Upper lobe of left lung (tissue), 6 donors: ENCODE results near the gene NR4A2. TPM values are rescaled to one million over a fixed set of nuclear protein-coding genes. Genes with fewer than 3 reads are reported as not detected.
A peak's percentile ranks its signal among the peaks of the same experiment; 100 is the strongest.
"Not testable (repeated sequence)": the region's sequence is repeated elsewhere in the genome, so short reads cannot be mapped to it uniquely, and the experiment has no call there.

Experiments
- ATAC-seq, 2 donors: fragments of 200-7000 bp; cut with Tn5 transposase; one replicate each; pipeline ENCODE4 v1.9.1; 2022; ENCODE audit warnings: mild to moderate bottlenecking in 2 of 2, moderate library complexity in 2 of 2; ENCODE audit not compliant: low FRiP score in 2 of 2
- DNase-seq, 2 donors: peaks; one replicate each; pipeline ENCODE4 v3.0.0-alpha.2; 2019 to 2020
- H3K27ac ChIP-seq, 4 donors: fragments of 200-600 bp; sonication (generic); one replicate each; pipeline ENCODE4 v1.5.1; 2016 to 2019
- H3K27me3 ChIP-seq, 4 donors: fragments of 200-600 bp; sonication (generic); one replicate each; pipeline ENCODE4 v1.5.1; 2017 to 2019
- H3K36me3 ChIP-seq, 4 donors: fragments of 200-600 bp; sonication (generic); one replicate each; pipeline ENCODE4 v1.5.1; 2016 to 2019
- H3K4me1 ChIP-seq, 4 donors: fragments of 200-600 bp; sonication (generic); one replicate each; pipeline ENCODE4 v1.5.1; 2018 to 2019
- H3K4me3 ChIP-seq, 4 donors: fragments of 200-600 bp; sonication (generic); one replicate each; pipeline ENCODE4 v1.5.1; 2017 to 2019; ENCODE audit warnings: mild to moderate bottlenecking in 2 of 4, moderate library complexity in 1 of 4
- H3K9me3 ChIP-seq, 4 donors: fragments of 200-600 bp; sonication (generic); one replicate each; pipeline ENCODE4 v1.5.1; 2018 to 2019
- EP300 ChIP-seq, 4 donors: sonication (generic); formaldehyde crosslinking; IDR thresholded peaks; one replicate each; pipeline ENCODE4 v1.5.1; 2017; ENCODE audit warnings: antibody characterized with exemption in 4 of 4, control low read depth in 2 of 4
- POLR2A ChIP-seq, 4 donors: fragments of 450-650 bp; IDR thresholded peaks; one replicate each; pipeline ENCODE4 v1.5.1; 2016 to 2017; ENCODE audit warnings: antibody characterized with exemption in 4 of 4, mild to moderate bottlenecking in 2 of 4
- POLR2AphosphoS5 ChIP-seq, 2 donors: sonication (generic); formaldehyde crosslinking; IDR thresholded peaks; one replicate each; pipeline ENCODE4 v1.5.1; 2017; ENCODE audit warnings: antibody characterized with exemption in 2 of 2
- WGBS, 2 donors: methylation state at CpG; one replicate each; pipeline ENCODE4 v1.1.5; 2017 to 2018; 5-methylcytosine and 5-hydroxymethylcytosine counted together
- total RNA-seq, 6 donors: library from RNA; depleted of rRNA in 4 of 6; stranded (reverse); fragments of >200 nt in 4 of 6; gene quantifications; one replicate each; pipeline versions ENCODE4 v1.1.0 to v1.2.1, GENCODE V29; 2016 to 2021
- TF ChIP-seq, protein P1 (sequence below), 6 experiments: fragments of 450-650 bp in 4 of 6; fragments of 200-600 bp in 2 of 6; sonication (generic) in 2 of 6; IDR thresholded peaks; one replicate each; pipeline ENCODE4 v1.5.1; 2016 to 2019; ENCODE audit warnings: antibody characterized with exemption in 6 of 6
- donor health status: DM: no; HTN: no; CAD: no; lungs with moderate emphysema.
- donor health status: DM: no; HTN: yes; CAD: no; lungs with severe emphysema.

Gene NR4A2
- total RNA-seq, 6 donors from 2014 or later, result 3.0 to 12.6 (median 8.9) TPM

DNA sequence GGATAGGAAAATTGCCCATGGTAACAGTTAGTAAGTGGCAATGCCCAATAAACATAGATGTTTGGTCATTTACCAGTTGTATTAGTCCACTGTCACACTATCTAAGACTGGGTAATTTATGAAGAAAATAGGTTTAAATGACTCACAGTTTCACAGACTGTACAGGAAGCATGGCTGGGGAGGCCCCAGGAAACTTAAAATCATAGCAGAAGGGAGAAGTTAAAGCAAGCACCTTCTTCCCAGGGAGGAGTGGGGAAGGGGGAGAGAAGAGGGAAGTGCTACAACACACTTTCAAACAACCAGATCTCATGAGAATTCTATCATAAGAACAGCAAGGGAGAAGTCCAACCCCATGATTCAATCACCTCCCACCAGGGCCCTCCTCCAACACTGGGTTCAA lies 23.4 kb downstream of the NR4A2 start:
- no peak for DNase-seq
- no peaks in the 10 kb centered on the region for H3K36me3 ChIP-seq
- no peak overlapping the region for H3K27ac ChIP-seq
- no peaks in the 10 kb centered on the region for H3K4me1 ChIP-seq
- ATAC-seq, result no peak
- TF ChIP-seq EP300 (IDR thresholded peaks at IDR 0.05), result no peak
- TF ChIP-seq, protein P1, sequence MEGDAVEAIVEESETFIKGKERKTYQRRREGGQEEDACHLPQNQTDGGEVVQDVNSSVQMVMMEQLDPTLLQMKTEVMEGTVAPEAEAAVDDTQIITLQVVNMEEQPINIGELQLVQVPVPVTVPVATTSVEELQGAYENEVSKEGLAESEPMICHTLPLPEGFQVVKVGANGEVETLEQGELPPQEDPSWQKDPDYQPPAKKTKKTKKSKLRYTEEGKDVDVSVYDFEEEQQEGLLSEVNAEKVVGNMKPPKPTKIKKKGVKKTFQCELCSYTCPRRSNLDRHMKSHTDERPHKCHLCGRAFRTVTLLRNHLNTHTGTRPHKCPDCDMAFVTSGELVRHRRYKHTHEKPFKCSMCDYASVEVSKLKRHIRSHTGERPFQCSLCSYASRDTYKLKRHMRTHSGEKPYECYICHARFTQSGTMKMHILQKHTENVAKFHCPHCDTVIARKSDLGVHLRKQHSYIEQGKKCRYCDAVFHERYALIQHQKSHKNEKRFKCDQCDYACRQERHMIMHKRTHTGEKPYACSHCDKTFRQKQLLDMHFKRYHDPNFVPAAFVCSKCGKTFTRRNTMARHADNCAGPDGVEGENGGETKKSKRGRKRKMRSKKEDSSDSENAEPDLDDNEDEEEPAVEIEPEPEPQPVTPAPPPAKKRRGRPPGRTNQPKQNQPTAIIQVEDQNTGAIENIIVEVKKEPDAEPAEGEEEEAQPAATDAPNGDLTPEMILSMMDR (IDR thresholded peaks at IDR 0.05), result no peak
- no peak for TF ChIP-seq POLR2AphosphoS5 (IDR thresholded peaks at IDR 0.05)
- no peak for TF ChIP-seq POLR2A (IDR thresholded peaks at IDR 0.05)
- H3K4me3 ChIP-seq, result no peak overlapping the region
- H3K9me3 ChIP-seq, result no peaks in the 10 kb centered on the region
- no peaks in the 10 kb centered on the region for H3K27me3 ChIP-seq

DNA sequence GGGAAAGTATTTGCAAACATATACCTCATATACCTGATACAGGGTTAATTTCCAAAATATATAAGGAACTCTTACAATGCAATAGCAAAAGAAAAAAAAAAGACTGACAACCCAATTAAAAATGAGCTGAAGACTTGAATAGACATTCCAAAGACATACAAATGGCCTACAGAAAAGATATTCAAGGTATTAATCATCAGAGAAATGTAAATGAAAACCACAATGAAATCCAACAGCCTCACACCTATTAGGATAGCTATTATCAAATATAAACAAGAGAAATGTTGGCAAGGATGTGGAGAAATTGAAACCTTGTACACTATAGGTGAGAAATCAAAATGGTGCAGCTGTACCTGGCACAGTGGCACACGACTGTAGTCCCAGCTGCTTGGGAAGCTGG lies 25.7 kb downstream of the NR4A2 start:
- no peak overlapping the region for H3K4me3 ChIP-seq
- no peaks in the 10 kb centered on the region for H3K27me3 ChIP-seq
- ATAC-seq (no peak), DNase-seq (no peak)
- no peaks in the 10 kb centered on the region for H3K4me1 ChIP-seq
- H3K36me3 ChIP-seq, result no peaks in the 10 kb centered on the region
- 79 to 80% methylated on average over 1 of the region's 1 CpG for WGBS, 2 donors
- TF ChIP-seq, protein P1 (IDR thresholded peaks at IDR 0.05), result no peak
- TF ChIP-seq POLR2AphosphoS5 (IDR thresholded peaks at IDR 0.05) (no peak), POLR2A (IDR thresholded peaks at IDR 0.05) (no peak), EP300 (IDR thresholded peaks at IDR 0.05) (no peak)
- H3K27ac ChIP-seq, result no peak overlapping the region
- H3K9me3 ChIP-seq, result no peaks in the 10 kb centered on the region

DNA sequence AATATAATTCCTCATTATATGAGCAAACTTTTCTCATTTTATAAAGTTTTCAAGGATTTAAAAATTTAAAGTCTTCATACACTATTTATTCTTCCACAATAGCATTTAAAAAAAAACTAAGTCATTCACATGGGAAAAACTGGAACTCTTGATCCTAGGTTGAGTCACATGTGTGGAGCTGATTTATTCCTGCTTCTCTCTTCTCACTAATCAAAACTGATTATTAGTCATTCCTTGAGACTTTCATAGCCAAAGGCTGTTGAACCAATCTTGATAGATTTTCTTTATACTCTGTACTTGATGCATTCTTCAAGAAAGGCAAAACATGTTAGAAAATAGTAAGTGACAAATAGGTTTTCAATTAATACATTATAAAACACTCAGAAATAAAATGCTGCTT lies 27.4 kb downstream of the NR4A2 start:
- DNase-seq (no peak), ATAC-seq (no peak)
- H3K4me3 ChIP-seq, result no peak overlapping the region
- TF ChIP-seq, protein P1 (IDR thresholded peaks at IDR 0.05), result no peak
- TF ChIP-seq POLR2A (IDR thresholded peaks at IDR 0.05) (no peak), POLR2AphosphoS5 (IDR thresholded peaks at IDR 0.05) (no peak), EP300 (IDR thresholded peaks at IDR 0.05) (no peak)
- H3K27ac ChIP-seq, result no peak overlapping the region
- H3K27me3 ChIP-seq, result no peaks in the 10 kb centered on the region
- H3K4me1 ChIP-seq, result no peaks in the 10 kb centered on the region
- H3K36me3 ChIP-seq, result no peaks in the 10 kb centered on the region
- H3K9me3 ChIP-seq, result no peaks in the 10 kb centered on the region

DNA sequence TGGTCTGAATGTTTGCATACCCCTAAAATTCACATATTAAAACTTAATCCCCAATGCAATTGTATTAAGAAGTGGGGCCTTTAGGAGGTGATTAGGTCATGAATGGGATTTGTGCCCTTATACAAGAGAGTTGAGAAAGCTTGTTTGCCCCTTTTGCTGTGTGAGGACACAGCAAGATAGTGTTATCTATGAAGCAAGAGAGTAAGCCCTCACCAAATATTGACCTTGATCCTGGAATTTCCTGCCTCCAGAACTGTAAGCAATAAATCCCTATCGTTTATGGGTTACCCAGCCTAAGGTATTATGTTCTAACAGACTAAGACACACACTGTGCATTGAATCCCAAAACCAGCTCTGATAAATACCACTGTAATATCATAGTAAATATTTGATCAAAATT lies 32.2 kb downstream of the NR4A2 start:
- Histone ChIP-seq H3K27me3 (no peaks in the 10 kb centered on the region), H3K4me1 (no peaks in the 10 kb centered on the region), H3K27ac (no peak overlapping the region), H3K9me3 (no peaks in the 10 kb centered on the region), H3K4me3 (no peak overlapping the region), H3K36me3 (no peaks in the 10 kb centered on the region)
- no peak for ATAC-seq
- TF ChIP-seq POLR2AphosphoS5 (IDR thresholded peaks at IDR 0.05) (no peak), POLR2A (IDR thresholded peaks at IDR 0.05) (no peak), EP300 (IDR thresholded peaks at IDR 0.05) (no peak)
- TF ChIP-seq, protein P1 (IDR thresholded peaks at IDR 0.05), result no peak
- WGBS, 2 donors, result 75 to 90% methylated on average over 1 of the region's 1 CpG
- no peak for DNase-seq

DNA sequence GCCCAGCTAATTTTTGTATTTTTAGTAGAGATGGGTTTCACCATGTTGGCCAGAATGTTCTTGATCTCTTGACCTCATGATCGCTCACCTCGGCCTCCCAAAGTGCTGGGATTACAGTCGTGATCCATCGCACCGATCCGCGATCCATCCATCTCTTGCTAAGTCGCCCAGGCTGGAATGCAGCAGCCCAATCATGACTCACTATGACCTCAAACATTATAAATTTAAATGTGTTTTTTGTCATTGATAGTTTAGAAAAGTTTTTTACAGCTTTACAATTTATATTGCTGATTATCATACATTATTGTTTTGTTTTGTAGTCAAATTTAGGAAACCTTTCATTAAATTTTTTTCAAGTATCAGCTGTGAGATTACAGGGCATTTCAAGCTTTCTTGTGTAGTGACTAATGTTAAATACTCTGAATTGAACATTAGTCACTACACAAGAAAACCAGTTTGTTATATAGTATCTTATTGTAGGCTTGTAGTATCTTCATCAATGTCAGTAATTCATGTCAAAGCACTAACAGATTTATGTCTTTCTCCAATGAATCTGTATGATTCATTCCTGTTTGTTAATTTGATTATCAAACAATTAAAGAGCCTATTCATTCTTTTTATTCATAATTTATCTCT lies 37.5 kb downstream of the NR4A2 start:
- ATAC-seq, result no peak

DNA sequence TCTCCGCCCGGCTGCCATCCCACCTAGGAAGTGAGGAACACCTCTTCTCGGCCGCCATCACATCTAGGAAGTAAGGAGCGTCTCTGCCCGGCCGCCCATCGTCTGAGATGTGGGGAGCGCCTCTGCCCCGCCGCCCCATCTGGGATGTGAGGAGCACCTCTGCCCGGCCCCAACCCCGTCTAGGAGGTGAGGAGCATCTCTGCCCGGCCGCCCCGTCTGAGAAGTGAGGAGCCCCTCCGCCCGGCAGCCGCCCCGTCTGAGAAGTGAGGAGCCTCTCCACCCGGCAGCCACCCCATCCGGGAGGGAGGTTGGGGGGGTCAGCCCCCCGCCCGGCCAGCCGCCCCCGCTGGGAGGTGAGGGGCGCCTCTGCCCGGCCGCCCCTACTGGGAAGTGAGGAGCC lies 39.1 kb downstream of the NR4A2 start:
- not testable (repeated sequence) for H3K4me3 ChIP-seq, H3K9me3 ChIP-seq, H3K27me3 ChIP-seq, H3K27ac ChIP-seq, H3K4me1 ChIP-seq, ATAC-seq, H3K36me3 ChIP-seq
- WGBS, 2 donors, result 89 to 99% methylated on average over 11 to 15 of the region's 29 CpGs
- peak in 1 of 2 donors; percentile 52 for DNase-seq

More for the DNA sequence above, 37.5 kb downstream of the NR4A2 start:
- Histone ChIP-seq H3K4me3 (no peak overlapping the region), H3K36me3 (no peaks in the 10 kb centered on the region), H3K4me1 (no peaks in the 10 kb centered on the region), H3K9me3 (no peaks in the 10 kb centered on the region), H3K27ac (no peak overlapping the region), H3K27me3 (no peaks in the 10 kb centered on the region)
- no peak for TF ChIP-seq POLR2A (IDR thresholded peaks at IDR 0.05)
- no peak for TF ChIP-seq POLR2AphosphoS5 (IDR thresholded peaks at IDR 0.05)
- TF ChIP-seq EP300 (IDR thresholded peaks at IDR 0.05), result no peak
- TF ChIP-seq, protein P1 (IDR thresholded peaks at IDR 0.05), result no peak
- WGBS, 2 donors, result 93 to 96% methylated on average over 8 of the region's 8 CpGs
- no peak for DNase-seq
